SU-DHL-6 (cell line): ENCODE measurements around the gene NFIA.

Source experiments
- CTCF ChIP-seq: fragments of 200-600 bp; sonication (generic); IDR thresholded peaks from one replicate; pipeline ENCODE4 v1.5.1; 2017; ENCODE audit warnings: antibody characterized with exemption, mild to moderate bottlenecking, low read length, moderate library complexity; ENCODE audit not compliant: insufficient read depth, poor library complexity, severe bottlenecking
- EZH2phosphoT487 ChIP-seq: fragments of 200-600 bp; sonication (generic), shearing (Covaris generic); conservative IDR thresholded peaks from 2 replicates; pipeline ENCODE4 v1.6.1; 2018; ENCODE audit warnings: mild to moderate bottlenecking, antibody characterized with exemption, low read length, moderate library complexity, mixed read lengths

DNA sequence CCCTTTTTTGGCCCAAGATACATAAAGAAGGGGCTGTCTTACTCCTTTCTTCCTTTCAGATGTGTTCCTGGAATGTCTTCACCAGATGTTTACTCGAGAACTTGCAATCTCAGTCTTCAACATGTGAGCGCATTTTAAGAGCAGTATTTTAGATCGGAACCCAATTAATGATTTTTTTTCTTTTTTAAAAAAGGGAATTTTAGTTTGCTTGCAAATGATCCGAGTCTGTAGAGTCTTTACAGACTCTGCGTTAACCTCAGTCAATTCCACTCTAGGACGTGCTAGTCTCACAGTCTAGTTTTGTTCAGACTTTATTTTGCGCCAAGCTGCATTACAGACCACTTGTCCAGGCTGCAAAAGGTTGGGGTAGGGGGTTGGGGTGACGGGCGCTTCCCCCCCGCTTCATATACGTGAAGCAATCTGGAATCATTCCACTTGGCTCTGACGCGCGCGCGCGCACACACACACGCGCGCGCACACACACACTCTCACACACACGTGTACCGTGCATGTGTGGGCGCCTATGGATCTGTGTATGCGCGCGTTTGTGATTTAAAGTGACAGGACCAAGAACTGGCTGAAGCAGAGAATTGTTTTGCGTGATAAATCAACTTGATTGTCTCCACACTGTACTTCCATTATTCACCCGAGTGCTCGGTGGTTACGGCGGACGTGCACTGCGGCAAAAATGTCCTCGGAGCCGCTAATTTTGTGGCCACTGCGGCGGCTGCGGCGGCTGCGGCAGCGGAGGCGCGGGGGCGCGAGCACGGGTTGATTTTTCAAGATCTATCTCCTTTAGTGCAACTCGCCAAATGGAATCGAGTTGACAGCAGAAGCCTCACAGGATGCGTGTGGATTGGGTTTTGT, 25.6 kb upstream of the NFIA start:
- TF ChIP-seq CTCF = no peak
- no peak for TF ChIP-seq EZH2phosphoT487
